Astrocyte (in vitro differentiated cells and primary cell): ENCODE measurements around the gene IGF2R. TPM values are rescaled to one million over a fixed set of nuclear protein-coding genes. Genes with fewer than 3 reads are reported as not detected.
A peak's percentile ranks its signal among the peaks of the same experiment; 100 is the strongest.

Source experiments
- DNase-seq: peaks from one replicate; pipeline ENCODE4 v3.0.0-alpha.2; 2010; ENCODE audit warnings: low read depth
- FAIRE-seq: peaks from 2 replicates; lab custom pipeline; 2011; peaks lifted over from hg19 to GRCh38; lab: Jason Lieb, UNC
- H2AFZ ChIP-seq: 2 replicates; pipeline ENCODE4 v1.6.0; 2012; ENCODE audit warnings: low read depth, low read length, inconsistent platforms
- H3K27ac ChIP-seq: 2 replicates; pipeline ENCODE4 v1.5.1; 2011; ENCODE audit warnings: low read depth, low read length, inconsistent platforms
- H3K27me3 ChIP-seq: 2 replicates; pipeline ENCODE4 v1.6.0; 2011; ENCODE audit warnings: low read length, inconsistent platforms; ENCODE audit not compliant: insufficient read depth
- H3K36me3 ChIP-seq: 2 replicates; pipeline ENCODE4 v1.5.1; 2011; ENCODE audit warnings: low read length, inconsistent platforms; ENCODE audit not compliant: insufficient read depth
- H3K4me1 ChIP-seq: 2 replicates; pipeline ENCODE4 v1.5.1; 2011; ENCODE audit warnings: low read length, inconsistent platforms; ENCODE audit not compliant: insufficient read depth
- H3K4me2 ChIP-seq: 2 replicates; pipeline ENCODE4 v1.6.0; 2012; ENCODE audit warnings: low read length, inconsistent platforms
- H3K4me3 ChIP-seq: 2 replicates; pipeline ENCODE4 v1.5.1; 2011; ENCODE audit warnings: low read depth, mild to moderate bottlenecking, low read length, inconsistent platforms; ENCODE audit not compliant: insufficient read depth
- H3K79me2 ChIP-seq: 2 replicates; pipeline ENCODE4 v1.6.0; 2012; ENCODE audit warnings: mild to moderate bottlenecking, low read length, inconsistent platforms; ENCODE audit not compliant: insufficient read depth
- H3K9ac ChIP-seq: 2 replicates; pipeline ENCODE4 v1.6.0; 2012; ENCODE audit warnings: mild to moderate bottlenecking, low read length, inconsistent platforms
- H3K9me3 ChIP-seq: 2 replicates; pipeline ENCODE4 v1.5.1; 2012; ENCODE audit warnings: low read depth, mild to moderate bottlenecking, low read length, inconsistent platforms; ENCODE audit not compliant: insufficient read depth
- H4K20me1 ChIP-seq: 2 replicates; pipeline ENCODE4 v1.6.0; 2012; ENCODE audit warnings: low read length, inconsistent platforms; ENCODE audit not compliant: insufficient read depth
- H3K27ac Mint-ChIP-seq: one replicate; pipeline ENCODE4 v1.8.0; 2021; ENCODE audit warnings: mild to moderate bottlenecking, mixed read lengths; ENCODE audit not compliant: unreplicated experiment
- H3K27me3 Mint-ChIP-seq: one replicate; pipeline ENCODE4 v1.8.0; 2021; ENCODE audit warnings: low read depth, mixed read lengths; ENCODE audit not compliant: unreplicated experiment
- H3K36me3 Mint-ChIP-seq: one replicate; pipeline ENCODE4 v1.8.0; 2021; ENCODE audit warnings: low read depth, mixed read lengths; ENCODE audit not compliant: unreplicated experiment
- H3K4me1 Mint-ChIP-seq: one replicate; pipeline ENCODE4 v1.8.0; 2021; ENCODE audit warnings: low read depth, mixed read lengths; ENCODE audit not compliant: unreplicated experiment
- H3K4me3 Mint-ChIP-seq: one replicate; pipeline ENCODE4 v1.8.0; 2021; ENCODE audit warnings: mild to moderate bottlenecking, moderate library complexity, mixed read lengths; ENCODE audit not compliant: unreplicated experiment
- H3K9me3 Mint-ChIP-seq: one replicate; pipeline ENCODE4 v1.8.0; 2021; ENCODE audit warnings: mild to moderate bottlenecking, mixed read lengths; ENCODE audit not compliant: unreplicated experiment
- EZH2 ChIP-seq: IDR thresholded peaks from 2 replicates; pipeline ENCODE4 v1.6.1; 2012; ENCODE audit warnings: mild to moderate bottlenecking, low read length, inconsistent platforms; ENCODE audit not compliant: insufficient read depth
- total RNA-seq: library from RNA; stranded (reverse); gene quantifications from 2 replicates; pipeline ENCODE4 v1.2.1, GENCODE V29; 2021
- TF ChIP-seq, protein P1 (sequence below): IDR thresholded peaks from 2 replicates; pipeline ENCODE4 v1.5.1; 2011; ENCODE audit warnings: low read depth, mild to moderate bottlenecking, inconsistent platforms, low read length, moderate library complexity; ENCODE audit not compliant: insufficient read depth

The IGF2R gene
- total RNA-seq, 1 donor from 2014 or later: 173 TPM

DNA sequence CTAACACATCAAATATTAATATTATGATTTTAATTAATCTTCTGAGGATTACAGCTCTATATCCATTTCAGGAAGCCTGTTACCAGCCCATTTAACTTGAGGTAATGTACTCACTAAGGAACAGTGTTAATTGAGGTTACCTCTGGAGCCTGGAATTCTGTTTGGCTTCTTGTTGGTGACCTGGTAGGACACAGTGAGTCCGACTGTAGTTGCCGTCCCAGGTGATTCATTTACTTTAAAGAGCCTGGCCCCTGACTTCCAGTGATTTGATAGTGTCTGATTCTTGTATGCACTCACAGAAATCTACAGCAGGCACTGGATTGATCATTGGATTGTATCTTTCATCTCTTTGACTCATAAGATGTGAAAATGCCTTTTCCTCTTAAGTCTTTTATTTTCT is 34.0 kb downstream of the IGF2R start:
- H3K36me3 Mint-ChIP-seq: peaks cover 19% of the 10 kb centered on the region
- DNase-seq (no peak), FAIRE-seq (no peak)
- H3K4me1 Mint-ChIP-seq: peaks cover 13% of the 10 kb centered on the region
- H2AFZ ChIP-seq: no peak overlapping the region
- no peak overlapping the region for H3K27ac ChIP-seq
- no peak overlapping the region for H3K9ac ChIP-seq
- H3K36me3 ChIP-seq: peaks cover 2% of the 10 kb centered on the region
- peaks cover 82% of the 10 kb centered on the region for H4K20me1 ChIP-seq
- H3K27me3 ChIP-seq: no peaks in the 10 kb centered on the region
- no peaks in the 10 kb centered on the region for H3K9me3 ChIP-seq
- H3K4me3 ChIP-seq: no peak overlapping the region
- TF ChIP-seq EZH2: no peak
- TF ChIP-seq, protein P1, sequence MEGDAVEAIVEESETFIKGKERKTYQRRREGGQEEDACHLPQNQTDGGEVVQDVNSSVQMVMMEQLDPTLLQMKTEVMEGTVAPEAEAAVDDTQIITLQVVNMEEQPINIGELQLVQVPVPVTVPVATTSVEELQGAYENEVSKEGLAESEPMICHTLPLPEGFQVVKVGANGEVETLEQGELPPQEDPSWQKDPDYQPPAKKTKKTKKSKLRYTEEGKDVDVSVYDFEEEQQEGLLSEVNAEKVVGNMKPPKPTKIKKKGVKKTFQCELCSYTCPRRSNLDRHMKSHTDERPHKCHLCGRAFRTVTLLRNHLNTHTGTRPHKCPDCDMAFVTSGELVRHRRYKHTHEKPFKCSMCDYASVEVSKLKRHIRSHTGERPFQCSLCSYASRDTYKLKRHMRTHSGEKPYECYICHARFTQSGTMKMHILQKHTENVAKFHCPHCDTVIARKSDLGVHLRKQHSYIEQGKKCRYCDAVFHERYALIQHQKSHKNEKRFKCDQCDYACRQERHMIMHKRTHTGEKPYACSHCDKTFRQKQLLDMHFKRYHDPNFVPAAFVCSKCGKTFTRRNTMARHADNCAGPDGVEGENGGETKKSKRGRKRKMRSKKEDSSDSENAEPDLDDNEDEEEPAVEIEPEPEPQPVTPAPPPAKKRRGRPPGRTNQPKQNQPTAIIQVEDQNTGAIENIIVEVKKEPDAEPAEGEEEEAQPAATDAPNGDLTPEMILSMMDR: no peak
- no peaks in the 10 kb centered on the region for H3K9me3 Mint-ChIP-seq
- no peaks in the 10 kb centered on the region for H3K4me1 ChIP-seq
- no peak overlapping the region for H3K4me3 Mint-ChIP-seq
- H3K27me3 Mint-ChIP-seq: no peaks in the 10 kb centered on the region
- no peak overlapping the region for H3K4me2 ChIP-seq
- no peak overlapping the region for H3K27ac Mint-ChIP-seq
- H3K79me2 ChIP-seq: peaks cover 93% of the 10 kb centered on the region

DNA sequence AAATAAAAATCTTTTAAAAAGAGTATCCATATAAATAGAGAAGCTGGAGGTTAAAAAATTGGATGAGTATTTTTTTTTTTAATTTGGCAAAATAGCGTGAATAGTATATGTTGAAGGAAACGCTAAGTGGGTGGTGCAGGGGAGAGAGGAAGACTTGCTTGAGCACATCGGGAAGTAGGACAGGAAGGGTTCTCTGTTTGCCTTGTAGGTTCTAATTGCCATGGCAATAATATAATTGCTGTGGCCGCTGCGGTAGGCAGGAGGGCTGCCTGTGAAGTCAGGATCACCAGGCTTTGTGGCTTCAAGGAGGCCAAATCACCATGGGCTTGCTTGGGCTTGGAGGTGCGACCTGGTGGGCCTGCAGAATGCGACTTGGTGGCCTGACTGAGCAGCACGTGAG is 35.1 kb downstream of the IGF2R start:
- H3K4me1 Mint-ChIP-seq: peaks cover 10% of the 10 kb centered on the region
- Histone ChIP-seq H2AFZ (no peak overlapping the region), H4K20me1 (peaks cover 80% of the 10 kb centered on the region), H3K27ac (no peak overlapping the region), H3K79me2 (peaks cover 93% of the 10 kb centered on the region), H3K4me3 (no peak overlapping the region), H3K36me3 (no peaks in the 10 kb centered on the region), H3K9me3 (no peaks in the 10 kb centered on the region), H3K4me1 (no peaks in the 10 kb centered on the region), H3K27me3 (no peaks in the 10 kb centered on the region), H3K9ac (no peak overlapping the region), H3K4me2 (no peak overlapping the region)
- FAIRE-seq (no peak), DNase-seq (no peak)
- H3K36me3 Mint-ChIP-seq: peaks cover 14% of the 10 kb centered on the region
- H3K4me3 Mint-ChIP-seq: no peak overlapping the region
- no peak for TF ChIP-seq EZH2
- TF ChIP-seq, protein P1: no peak
- peak overlapping the region; percentile 15 for H3K27ac Mint-ChIP-seq
- H3K27me3 Mint-ChIP-seq: no peaks in the 10 kb centered on the region
- H3K9me3 Mint-ChIP-seq: peaks cover 3% of the 10 kb centered on the region

DNA sequence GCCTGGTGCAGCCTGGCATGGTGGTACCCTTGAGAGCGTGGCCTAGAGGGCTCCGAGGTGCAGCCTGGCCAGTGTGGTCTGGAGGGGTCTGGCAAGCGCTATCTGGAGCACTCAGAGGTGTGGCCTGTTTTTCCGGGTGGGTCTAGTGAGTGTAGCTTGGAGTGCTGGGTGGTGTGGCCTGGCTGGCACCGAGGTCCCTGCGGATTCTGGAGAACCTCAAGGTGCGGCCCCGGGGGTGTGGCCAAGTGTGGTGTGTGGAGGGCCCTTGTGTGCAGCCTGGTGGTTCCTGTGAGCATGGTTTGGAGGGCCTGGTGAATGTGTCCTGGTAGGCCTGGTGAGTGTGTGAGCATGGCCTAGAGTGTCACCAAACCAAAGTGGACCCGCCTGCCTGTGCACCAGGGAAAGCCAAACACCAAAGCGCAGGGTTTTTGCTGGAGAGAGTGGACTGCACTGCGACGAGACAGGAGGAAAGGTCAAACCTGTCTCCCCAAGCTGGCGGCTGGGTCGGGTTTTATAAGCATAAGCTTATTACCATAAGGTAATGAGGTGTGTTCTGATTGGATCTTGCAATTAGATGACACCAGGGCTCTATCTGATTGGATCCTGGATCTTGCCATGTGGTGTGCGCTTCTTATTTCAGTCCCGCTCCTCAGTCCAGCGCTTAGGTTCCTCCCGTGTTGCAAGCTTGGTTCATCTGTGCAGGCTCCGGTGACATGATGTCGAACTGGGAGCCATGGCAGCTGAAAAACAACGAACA is 35.7 kb downstream of the IGF2R start:
- no peak overlapping the region for H2AFZ ChIP-seq
- TF ChIP-seq, protein P1: no peak
- TF ChIP-seq EZH2: no peak
- H3K27me3 ChIP-seq: no peaks in the 10 kb centered on the region
- no peak overlapping the region for H3K4me3 Mint-ChIP-seq
- H3K36me3 Mint-ChIP-seq: peaks cover 12% of the 10 kb centered on the region
- DNase-seq: no peak
- H3K4me1 ChIP-seq: no peaks in the 10 kb centered on the region
- peaks cover 75% of the 10 kb centered on the region for H4K20me1 ChIP-seq
- peaks cover 3% of the 10 kb centered on the region for H3K9me3 Mint-ChIP-seq
- H3K79me2 ChIP-seq: peaks cover 88% of the 10 kb centered on the region
- no peaks in the 10 kb centered on the region for H3K9me3 ChIP-seq
- H3K9ac ChIP-seq: no peak overlapping the region
- no peak overlapping the region for H3K4me2 ChIP-seq
- no peak for FAIRE-seq
- H3K27me3 Mint-ChIP-seq: no peaks in the 10 kb centered on the region
- H3K4me3 ChIP-seq: no peak overlapping the region
- no peaks in the 10 kb centered on the region for H3K36me3 ChIP-seq
- no peak overlapping the region for H3K27ac Mint-ChIP-seq
- H3K27ac ChIP-seq: no peak overlapping the region
- H3K4me1 Mint-ChIP-seq: peaks cover 5% of the 10 kb centered on the region
